SIG-M5 (cell line): ENCODE measurements around the gene RFLNA.

ENCODE experiments used
- DNase-seq: peaks from one replicate; lab custom pipeline; 2025; lab: John Stamatoyannopoulos, UW

RFLNA gene

GRCh38 chr12:124336742-124337520, 42.0 kb downstream of the RFLNA start:
- DNase-seq, result no peak

- DNase-seq, result no peak
Observed at GRCh38 chr12:124337622-124338021, 42.7 kb downstream of the RFLNA start.

- no peak for DNase-seq
Observed at GRCh38 chr12:124338448-124338847, 43.6 kb downstream of the RFLNA start.

- DNase-seq, result no peak
Observed at GRCh38 chr12:124338876-124339603, 44.1 kb downstream of the RFLNA start.

GRCh38 chr12:124340080-124340900, 45.4 kb downstream of the RFLNA start:
- no peak for DNase-seq

- no peak for DNase-seq
Observed at GRCh38 chr12:124341645-124342069, 46.8 kb downstream of the RFLNA start.

GRCh38 chr12:124344022-124344421, 49.1 kb downstream of the RFLNA start:
- no peak for DNase-seq

- DNase-seq, result no peak
Observed at GRCh38 chr12:124344526-124344925, 49.6 kb downstream of the RFLNA start.

GRCh38 chr12:124345795-124346194, 50.9 kb downstream of the RFLNA start:
- DNase-seq, result peak; percentile 55

- no peak for DNase-seq
Observed at GRCh38 chr12:124346425-124347168, 51.7 kb downstream of the RFLNA start.

- DNase-seq, result no peak
Observed at GRCh38 chr12:124347335-124347734, 52.4 kb downstream of the RFLNA start.

- DNase-seq, result no peak
Observed at GRCh38 chr12:124347805-124348658, 53.1 kb downstream of the RFLNA start.

- DNase-seq, result no peak
Observed at GRCh38 chr12:124348659-124349380, 53.9 kb downstream of the RFLNA start.

- no peak for DNase-seq
Observed at GRCh38 chr12:124350491-124350890, 55.6 kb downstream of the RFLNA start.

- no peak for DNase-seq
Observed at GRCh38 chr12:124351422-124351821, 56.5 kb downstream of the RFLNA start.

- DNase-seq, result no peak
Observed at GRCh38 chr12:124352257-124352656, 57.4 kb downstream of the RFLNA start.

- DNase-seq, result no peak
Observed at GRCh38 chr12:124352839-124353238, 57.9 kb downstream of the RFLNA start.

GRCh38 chr12:124354400-124354799, 59.5 kb downstream of the RFLNA start:
- DNase-seq, result no peak

GRCh38 chr12:124356221-124356620, 61.3 kb downstream of the RFLNA start:
- DNase-seq, result no peak

- no peak for DNase-seq
Observed at GRCh38 chr12:124357616-124358015, 62.7 kb downstream of the RFLNA start.
